Measurements from ENCODE around the gene PRLR.
A peak's percentile ranks its signal among the peaks of the same experiment; 100 is the strongest.
"Not testable (repeated sequence)": the region's sequence is repeated elsewhere in the genome, so short reads cannot be mapped to it uniquely, and the experiment has no call there.

PRLR gene

GRCh38 chr5:35195472-35195852 lies 34.8 kb downstream of the PRLR start:
- peaks cover 0 to 3% (median 0%) of the 10 kb centered on the region in 11 experiments; a peak in 1 of 22 replicates for H4K20me1 ChIP-seq
- H3K4me2 ChIP-seq: peak overlapping the region; percentile 71 to 95 (median 89)
- H3K9ac ChIP-seq: peak overlapping the region in 7 of 11 experiments; percentile 32 to 55 (median 52); a peak in 7 of 22 replicates
- peak overlapping the region in 1 of 10 experiments; percentile 22; a peak in 1 of 20 replicates for H3K4me3 ChIP-seq
- H3K36me3 ChIP-seq: no peaks in the 10 kb centered on the region
- peaks cover 33 to 52% (median 39%) of the 10 kb centered on the region in 10 experiments for H3K4me1 ChIP-seq
- no peaks in the 10 kb centered on the region for H3K9me3 ChIP-seq (replicated peaks in 1 of 11)
- no peaks in the 10 kb centered on the region for H3K27me3 ChIP-seq
- no peak for TF ChIP-seq Cebpa-rat (IDR thresholded peaks at IDR 0.05)
- H3K27ac ChIP-seq: peak overlapping the region; percentile 46 to 70 (median 58); a peak in 21 of 22 replicates

- H3K9ac ChIP-seq: peak overlapping the region; percentile 21 to 58 (median 49); a peak in 17 of 22 replicates
- H3K36me3 ChIP-seq: no peaks in the 10 kb centered on the region
- no peaks in the 10 kb centered on the region for H3K27me3 ChIP-seq
- H3K4me2 ChIP-seq: peak overlapping the region; percentile 71 to 95 (median 89)
- peak overlapping the region; percentile 46 to 70 (median 63); a peak in 21 of 22 replicates for H3K27ac ChIP-seq
- H3K4me1 ChIP-seq: peaks cover 33 to 47% (median 39%) of the 10 kb centered on the region in 10 experiments
- peaks cover 0 to 3% (median 0%) of the 10 kb centered on the region in 11 experiments; a peak in 1 of 22 replicates for H4K20me1 ChIP-seq
- no peaks in the 10 kb centered on the region for H3K9me3 ChIP-seq (replicated peaks in 1 of 11)
- H3K4me3 ChIP-seq: peak overlapping the region in 5 of 10 experiments; percentile 12 to 32 (median 21); a peak in 7 of 20 replicates
- TF ChIP-seq Cebpa-rat (IDR thresholded peaks at IDR 0.05): no peak
Measured at GRCh38 chr5:35194635-35195471, 35.4 kb downstream of the PRLR start.

- peaks cover 0 to 3% (median 0%) of the 10 kb centered on the region in 11 experiments; a peak in 1 of 22 replicates for H4K20me1 ChIP-seq
- H3K36me3 ChIP-seq: no peaks in the 10 kb centered on the region
- H3K4me3 ChIP-seq: no peak overlapping the region
- H3K9ac ChIP-seq: no peak overlapping the region
- H3K4me2 ChIP-seq: peak overlapping the region; percentile 71 to 95 (median 89); a peak in 19 of 22 replicates
- no peaks in the 10 kb centered on the region for H3K9me3 ChIP-seq (replicated peaks in 1 of 11)
- TF ChIP-seq Cebpa-rat (IDR thresholded peaks at IDR 0.05): no peak
- no peaks in the 10 kb centered on the region for H3K27me3 ChIP-seq
- H3K27ac ChIP-seq: no peak overlapping the region
- peaks cover 33 to 46% (median 38%) of the 10 kb centered on the region in 10 experiments for H3K4me1 ChIP-seq
Measured at GRCh38 chr5:35192506-35192905, 37.8 kb downstream of the PRLR start.

GRCh38 chr5:35189801-35190200 lies 40.5 kb downstream of the PRLR start:
- not testable (repeated sequence) for H3K4me2 ChIP-seq; H3K9ac ChIP-seq; H3K4me3 ChIP-seq; H3K9me3 ChIP-seq (replicated peaks in 1 of 11); H3K36me3 ChIP-seq; H3K27me3 ChIP-seq; H3K27ac ChIP-seq; H4K20me1 ChIP-seq
- peaks cover 20 to 29% (median 25%) of the 10 kb centered on the region in 10 experiments for H3K4me1 ChIP-seq

- Histone ChIP-seq H3K9ac (no peak overlapping the region), H3K27ac (no peak overlapping the region), H3K4me2 (no peak overlapping the region), H3K9me3 (replicated peaks in 1 of 11) (no peaks in the 10 kb centered on the region), H3K36me3 (no peaks in the 10 kb centered on the region), H3K4me1 (peaks cover 5 to 21% (median 15%) of the 10 kb centered on the region in 10 experiments; a peak in 19 of 20 replicates), H4K20me1 (no peaks in the 10 kb centered on the region), H3K27me3 (no peaks in the 10 kb centered on the region), H3K4me3 (no peak overlapping the region)
- no peak for TF ChIP-seq Cebpa-rat (IDR thresholded peaks at IDR 0.05)
Measured at GRCh38 chr5:35188031-35188457, 42.2 kb downstream of the PRLR start.

- not testable (repeated sequence) for H3K27me3 ChIP-seq; H3K9me3 ChIP-seq (replicated peaks in 1 of 11); H3K4me2 ChIP-seq; H3K27ac ChIP-seq; H3K36me3 ChIP-seq; H4K20me1 ChIP-seq; H3K4me3 ChIP-seq; H3K9ac ChIP-seq
- peaks cover 1 to 21% (median 14%) of the 10 kb centered on the region in 10 experiments; a peak in 18 of 20 replicates for H3K4me1 ChIP-seq
Measured at GRCh38 chr5:35187621-35188020, 42.7 kb downstream of the PRLR start.

- no peaks in the 10 kb centered on the region for H3K27me3 ChIP-seq
- H4K20me1 ChIP-seq: no peaks in the 10 kb centered on the region
- H3K9me3 ChIP-seq (replicated peaks in 1 of 11): no peaks in the 10 kb centered on the region
- no peaks in the 10 kb centered on the region for H3K36me3 ChIP-seq
- no peak overlapping the region for H3K4me2 ChIP-seq
- H3K9ac ChIP-seq: no peak overlapping the region
- no peak overlapping the region for H3K4me3 ChIP-seq
- no peak overlapping the region for H3K27ac ChIP-seq
- peaks cover 0 to 17% (median 11%) of the 10 kb centered on the region in 10 experiments; a peak in 13 of 20 replicates for H3K4me1 ChIP-seq
- no peak for TF ChIP-seq Cebpa-rat (IDR thresholded peaks at IDR 0.05)
Measured at GRCh38 chr5:35186749-35187148, 43.5 kb downstream of the PRLR start.

- H3K27ac ChIP-seq: no peak overlapping the region
- no peak for TF ChIP-seq Cebpa-rat (IDR thresholded peaks at IDR 0.05)
- H4K20me1 ChIP-seq: no peaks in the 10 kb centered on the region
- H3K9ac ChIP-seq: no peak overlapping the region
- no peaks in the 10 kb centered on the region for H3K9me3 ChIP-seq (replicated peaks in 1 of 11)
- H3K4me1 ChIP-seq: peaks cover 0 to 17% (median 11%) of the 10 kb centered on the region in 10 experiments; a peak in 13 of 20 replicates
- H3K4me3 ChIP-seq: no peak overlapping the region
- no peaks in the 10 kb centered on the region for H3K27me3 ChIP-seq
- H3K36me3 ChIP-seq: no peaks in the 10 kb centered on the region
- no peak overlapping the region for H3K4me2 ChIP-seq
Measured at GRCh38 chr5:35185518-35185917, 44.8 kb downstream of the PRLR start.

GRCh38 chr5:35183556-35183955 lies 46.7 kb downstream of the PRLR start:
- H3K4me3 ChIP-seq: no peak overlapping the region
- peak overlapping the region in 1 of 11 experiments; percentile 32; a peak in 1 of 22 replicates for H3K27ac ChIP-seq
- peak overlapping the region in 7 of 11 experiments; percentile 9 to 58 (median 29); a peak in 9 of 22 replicates for H3K4me2 ChIP-seq
- H3K9me3 ChIP-seq (replicated peaks in 1 of 11): peaks cover 0 to 4% (median 0%) of the 10 kb centered on the region in 11 experiments; a peak in 1 of 22 replicates
- no peak for TF ChIP-seq Cebpa-rat (IDR thresholded peaks at IDR 0.05)
- no peaks in the 10 kb centered on the region for H4K20me1 ChIP-seq
- H3K27me3 ChIP-seq: no peaks in the 10 kb centered on the region
- H3K9ac ChIP-seq: 0 out of 22 replicates have a peak overlapping the region, but pooled peaks of 1 of the 11 experiments have one; percentile 29
- H3K4me1 ChIP-seq: peaks cover 0 to 17% (median 11%) of the 10 kb centered on the region in 10 experiments; a peak in 13 of 20 replicates
- no peaks in the 10 kb centered on the region for H3K36me3 ChIP-seq

All from BLaER1 treated with 17β-estradiol and CSF1 and Interleukin-3, amounts not matched to agents 10 nM and 100 nM (cell line).